HG02885 (cell line): ENCODE results near the gene RPA3.

ENCODE experiments used
- ATAC-seq: cut with Tn5 transposase; IDR thresholded peaks from one replicate; pipeline ENCODE4 v1.9.1; 2021; ENCODE audit warnings: mild to moderate bottlenecking; ENCODE audit not compliant: unreplicated experiment, poor library complexity

The RPA3 gene

GRCh38 chr7:7718492-7718891, at the start of gene RPA3:
Gene RPA3 (minus strand): TSS chr7:7718607. CDS start chr7:7640418, 78,189 bp downstream.
- no peak for ATAC-seq

- ATAC-seq: no peak
These were observed 48.3 kb upstream of the RPA3 start for GRCh38 chr7:7766671-7767070.

- peak; percentile 73 for ATAC-seq
These were observed 47.0 kb upstream of the RPA3 start for GRCh38 chr7:7765422-7765821.

GRCh38 chr7:7764520-7765396, 46.4 kb upstream of the RPA3 start:
- no peak for ATAC-seq

- peak; percentile 61 for ATAC-seq
These were observed 43.8 kb upstream of the RPA3 start for GRCh38 chr7:7761974-7762779.

- peak; percentile 24 for ATAC-seq
These were observed 43.0 kb upstream of the RPA3 start for GRCh38 chr7:7761340-7761973.

GRCh38 chr7:7757576-7757975, 39.2 kb upstream of the RPA3 start:
- no peak for ATAC-seq

GRCh38 chr7:7756577-7756976, 38.2 kb upstream of the RPA3 start:
- ATAC-seq: no peak

- no peak for ATAC-seq
These were observed 33.1 kb upstream of the RPA3 start for GRCh38 chr7:7751243-7752092.

GRCh38 chr7:7750571-7751242, 32.3 kb upstream of the RPA3 start:
- ATAC-seq: no peak

- no peak for ATAC-seq
These were observed 28.1 kb upstream of the RPA3 start for GRCh38 chr7:7746458-7746857.

GRCh38 chr7:7745966-7746365, 27.6 kb upstream of the RPA3 start:
- ATAC-seq: no peak

- no peak for ATAC-seq
These were observed 26.9 kb upstream of the RPA3 start for GRCh38 chr7:7745258-7745657.

- ATAC-seq: no peak
These were observed 23.8 kb upstream of the RPA3 start for GRCh38 chr7:7742223-7742622.

- no peak for ATAC-seq
These were observed 21.6 kb upstream of the RPA3 start for GRCh38 chr7:7740037-7740355.

- ATAC-seq: no peak
These were observed 21.0 kb upstream of the RPA3 start for GRCh38 chr7:7739204-7740036.

- no peak for ATAC-seq
These were observed 20.2 kb upstream of the RPA3 start for GRCh38 chr7:7738622-7739021.

- ATAC-seq: no peak
These were observed 19.8 kb upstream of the RPA3 start for GRCh38 chr7:7738177-7738576.

- no peak for ATAC-seq
These were observed 19.3 kb upstream of the RPA3 start for GRCh38 chr7:7737674-7738073.
